H1 (cell line): ENCODE data around the gene ZDHHC11B. TPM values are rescaled to one million over a fixed set of nuclear protein-coding genes. Genes with fewer than 3 reads are reported as not detected.
"Not testable (repeated sequence)": the region's sequence is repeated elsewhere in the genome, so short reads cannot be mapped to it uniquely, and the experiment has no call there.

Experiments used
- CTCF ChIA-PET: fragments of 300-600 bp; sonication (Branson Sonifier 250); formaldehyde crosslinking; loops from one replicate; lab custom pipeline; 2021; ENCODE audit not compliant: partially characterized antibody; lab: Charles Lee
- POLR2A ChIA-PET: fragments of 300-600 bp; sonication (Branson Sonifier 250); formaldehyde crosslinking; loops from one replicate; lab custom pipeline; 2021; ENCODE audit warnings: inconsistent platforms; ENCODE audit not compliant: partially characterized antibody; lab: Charles Lee
- DNase-seq, 2 experiments: peaks; one replicate each; pipeline versions ENCODE4 v3.0.0 to v3.0.0-alpha.2; 2010 to 2022; ENCODE audit warnings: low spot score in 2 of 2, low read depth in 1 of 2, mixed read lengths in 1 of 2
- FAIRE-seq: peaks from 2 replicates; lab custom pipeline; 2011; peaks lifted over from hg19 to GRCh38; lab: Jason Lieb, UNC
- H2AFZ ChIP-seq: 2 replicates; pipeline ENCODE4 v1.8.1; 2012; ENCODE audit warnings: low read length, inconsistent platforms
- H2AK5ac ChIP-seq: 2 replicates; pipeline ENCODE4 v1.6.1; 2013; ENCODE audit warnings: low read depth, low read length
- H2BK120ac ChIP-seq: replicated peaks from 2 replicates; pipeline ENCODE3; 2013; ENCODE audit warnings: low read depth, low read length, inconsistent platforms
- H2BK12ac ChIP-seq: 2 replicates; pipeline ENCODE4 v1.6.1; 2013; ENCODE audit warnings: low read depth, low read length
- H2BK15ac ChIP-seq: 2 replicates; pipeline ENCODE4 v1.6.1; 2013; ENCODE audit warnings: low read length
- H2BK20ac ChIP-seq: 2 replicates; pipeline ENCODE4 v1.6.1; 2013; ENCODE audit warnings: low read length
- H2BK5ac ChIP-seq: 2 replicates; pipeline ENCODE4 v1.6.1; 2013; ENCODE audit warnings: low read depth, low read length
- H3K14ac ChIP-seq: 2 replicates; pipeline ENCODE4 v1.6.1; 2013; ENCODE audit warnings: inconsistent platforms; ENCODE audit not compliant: insufficient read length
- H3K18ac ChIP-seq: 2 replicates; pipeline ENCODE4 v1.6.1; 2013; ENCODE audit warnings: low read length; ENCODE audit errors: extremely low read depth
- H3K23ac ChIP-seq: 2 replicates; pipeline ENCODE4 v1.6.1; 2013; ENCODE audit warnings: inconsistent platforms; ENCODE audit not compliant: insufficient read length
- H3K23me2 ChIP-seq: 2 replicates; pipeline ENCODE4 v1.6.1; 2013; ENCODE audit warnings: low read depth, low read length
- H3K27ac ChIP-seq: 2 replicates; pipeline ENCODE4 v1.6.1; 2011; ENCODE audit warnings: low read depth, low read length, inconsistent platforms
- H3K27me3 ChIP-seq, 4 experiments: replicated peaks in 1 of 4; 1 replicate in 1 of 4; 2 replicates in 3 of 4; pipeline versions ENCODE4 v1.6.1 to v1.8.1; 2011 to 2013; ENCODE audit warnings: low read length in 3 of 4, mild to moderate bottlenecking in 3 of 4, inconsistent platforms in 2 of 4, mixed read lengths in 2 of 4, moderate library complexity in 1 of 4; ENCODE audit not compliant: control insufficient read depth in 3 of 4, insufficient read depth in 3 of 4; ENCODE audit errors: extremely low read depth in 1 of 4
- H3K36me3 ChIP-seq, 4 experiments: 2 replicates each; pipeline versions ENCODE4 v1.6.1 to v1.8.1; 2011 to 2013; ENCODE audit warnings: mild to moderate bottlenecking in 4 of 4, low read length in 3 of 4, moderate library complexity in 2 of 4, control low read depth in 1 of 4, inconsistent platforms in 1 of 4; ENCODE audit not compliant: insufficient read depth in 4 of 4, control insufficient read depth in 2 of 4
- H3K4ac ChIP-seq: replicated peaks from 2 replicates; pipeline ENCODE3; 2013; ENCODE audit warnings: low read length, low read depth, mixed read lengths, inconsistent platforms; ENCODE audit not compliant: insufficient read length
- H3K4me1 ChIP-seq, 4 experiments: replicated peaks in 1 of 4; 1 replicate in 1 of 4; 2 replicates in 3 of 4; pipeline versions ENCODE4 v1.6.1 to v1.8.1; 2011 to 2013; ENCODE audit warnings: low read length in 3 of 4, inconsistent platforms in 2 of 4, mixed read lengths in 1 of 4; ENCODE audit not compliant: insufficient read depth in 4 of 4, control insufficient read depth in 3 of 4
- H3K4me2 ChIP-seq, 2 experiments: 2 replicates each; pipeline versions ENCODE4 v1.6.1 to v1.8.1; 2011 to 2013; ENCODE audit warnings: low read depth in 2 of 2, low read length in 2 of 2, control low read depth in 1 of 2, inconsistent platforms in 1 of 2, mild to moderate bottlenecking in 1 of 2; ENCODE audit not compliant: insufficient read depth in 1 of 2
- H3K4me3 ChIP-seq, 4 experiments: fragments of 200-600, 300-600 bp in 1 of 4; sonication (generic), shearing (Covaris generic), sonication (Bioruptor Twin) in 1 of 4; 2 replicates each; pipeline versions ENCODE4 v1.5.1 to v1.8.1; 2011 to 2016; ENCODE audit warnings: low read length in 4 of 4, low read depth in 3 of 4, control low read depth in 2 of 4, inconsistent platforms in 2 of 4, mild to moderate bottlenecking in 2 of 4, mixed read lengths in 1 of 4, moderate library complexity in 1 of 4; ENCODE audit not compliant: insufficient read depth in 2 of 4; ENCODE audit errors: extremely low read depth in 1 of 4
- H3K56ac ChIP-seq: replicated peaks from 2 replicates; pipeline ENCODE3; 2013; ENCODE audit warnings: low read depth, mild to moderate bottlenecking, mixed read lengths, low read length, inconsistent platforms; ENCODE audit not compliant: insufficient read length
- H3K79me1 ChIP-seq: 2 replicates; pipeline ENCODE4 v1.6.1; 2013; ENCODE audit warnings: low read depth, low read length, control low read depth
- H3K79me2 ChIP-seq, 2 experiments: 2 replicates each; pipeline versions ENCODE4 v1.6.1 to v1.8.1; 2012 to 2013; ENCODE audit warnings: low read length in 2 of 2, mild to moderate bottlenecking in 2 of 2, inconsistent platforms in 1 of 2; ENCODE audit not compliant: insufficient read depth in 2 of 2, control insufficient read depth in 1 of 2
- H3K9ac ChIP-seq, 4 experiments: replicated peaks in 1 of 4; 1 replicate in 1 of 4; 2 replicates in 3 of 4; pipeline versions ENCODE4 v1.6.1 to v1.8.1; 2011 to 2013; ENCODE audit warnings: low read depth in 3 of 4, low read length in 3 of 4, control low read depth in 2 of 4, mild to moderate bottlenecking in 2 of 4, moderate library complexity in 2 of 4, inconsistent platforms in 1 of 4; ENCODE audit errors: extremely low read depth in 1 of 4
- H3K9me3 ChIP-seq, 2 experiments: 2 replicates each; pipeline versions ENCODE4 v1.6.1 to v1.8.1; 2012 to 2013; ENCODE audit warnings: mild to moderate bottlenecking in 2 of 2, moderate library complexity in 2 of 2, control low read depth in 1 of 2, inconsistent platforms in 1 of 2, low read depth in 1 of 2, low read length in 1 of 2, mixed read lengths in 1 of 2; ENCODE audit not compliant: insufficient read depth in 2 of 2
- H4K20me1 ChIP-seq, 2 experiments: replicated peaks in 1 of 2; 2 replicates each; pipeline versions ENCODE3 to v1.8.1; 2011 to 2013; ENCODE audit warnings: inconsistent platforms in 2 of 2, low read length in 2 of 2, mild to moderate bottlenecking in 1 of 2; ENCODE audit not compliant: insufficient read depth in 2 of 2, control insufficient read depth in 1 of 2
- H4K5ac ChIP-seq: 2 replicates; pipeline ENCODE4 v1.6.1; 2013; ENCODE audit warnings: low read length, low read depth, mixed read lengths, inconsistent platforms; ENCODE audit not compliant: insufficient read length
- H4K8ac ChIP-seq: 2 replicates; pipeline ENCODE4 v1.8.0; 2013; ENCODE audit warnings: mild to moderate bottlenecking, moderate library complexity, low read length, inconsistent platforms; ENCODE audit not compliant: insufficient read depth; ENCODE audit errors: extremely low read depth
- H4K91ac ChIP-seq: replicated peaks from 2 replicates; pipeline ENCODE3; 2013; ENCODE audit warnings: low read length, mixed read lengths, inconsistent platforms; ENCODE audit not compliant: insufficient read length
- ASH2L ChIP-seq: fragments of 200-600, 300-600 bp; sonication (generic); IDR thresholded peaks from one replicate; pipeline ENCODE4 v1.7.1; 2017; ENCODE audit warnings: low read length
- E2F6 ChIP-seq: IDR thresholded peaks from 2 replicates; pipeline ENCODE4 v1.6.1; 2012; ENCODE audit warnings: inconsistent platforms
- KDM4A ChIP-seq: IDR thresholded peaks from one replicate; pipeline ENCODE4 v1.7.1; 2012; ENCODE audit warnings: low read depth, mild to moderate bottlenecking, moderate library complexity, low read length, inconsistent platforms; ENCODE audit not compliant: severe bottlenecking
- NRF1 ChIP-seq: IDR thresholded peaks from 2 replicates; pipeline ENCODE4 v1.6.1; 2011; ENCODE audit warnings: mild to moderate bottlenecking, low read depth, low read length, improper control_type of control experiment
- RAD21 ChIP-seq, 2 experiments: IDR thresholded peaks in 1 of 2; conservative IDR thresholded peaks in 1 of 2; 2 replicates each; pipeline ENCODE4 v1.6.1; 2011; ENCODE audit warnings: low read depth in 2 of 2, low read length in 2 of 2, improper control_type of control experiment in 1 of 2, inconsistent platforms in 1 of 2, mild to moderate bottlenecking in 1 of 2, moderate library complexity in 1 of 2
- RBBP5 ChIP-seq: IDR thresholded peaks from 2 replicates; pipeline ENCODE4 v1.7.1; 2012; ENCODE audit warnings: low read depth, mild to moderate bottlenecking, inconsistent platforms, low read length, moderate library complexity, borderline replicate concordance
- SUZ12 ChIP-seq: fragments of 200-600 bp; sonication (generic); IDR thresholded peaks from 2 replicates; pipeline ENCODE4 v1.6.1; 2012; ENCODE audit warnings: mild to moderate bottlenecking, inconsistent platforms, low read length, moderate library complexity, mixed read lengths
- WGBS, 2 experiments: shearing (Covaris generic) in 1 of 2; methylation state at CpG; one replicate each; pipeline versions ENCODE4 v1.1.6 to v1.1.7; 2013 to 2015; ENCODE audit warnings: low lambda C conversion rate in 2 of 2, mixed read lengths in 2 of 2, inconsistent platforms in 1 of 2, low coverage in 1 of 2, missing lambda C conversion rate in 1 of 2; ENCODE audit not compliant: insufficient replicate concordance in 2 of 2, insufficient coverage in 1 of 2, insufficient read length in 1 of 2; ENCODE audit errors: extremely low coverage in 1 of 2, missing lambda C conversion rate in 1 of 2; 5-methylcytosine and 5-hydroxymethylcytosine counted together
- long read RNA-seq, 2 experiments: library from RNA in 1 of 2; library from capped mRNA in 1 of 2; stranded (forward); transcript quantifications; one replicate each; pipeline ENCODE4 v2.0.0, GENCODE V29; 2021; ENCODE audit warnings: inconsistent platforms in 1 of 2
- polyA minus RNA-seq, 3 experiments: library from RNA; depleted of rRNA, polyadenylated mRNA; stranded (reverse); fragments of >200 nt; gene quantifications; 1 replicate in 2 of 3; 2 replicates in 1 of 3; pipeline ENCODE4 v1.2.3, GENCODE V29; 2011
- polyA plus RNA-seq, 7 experiments: library from polyadenylated mRNA; depleted of rRNA in 3 of 7; stranded (reverse) in 5 of 7; unstranded in 2 of 7; fragments of >200 nt in 5 of 7; fragments of 200-250 nt in 2 of 7; gene quantifications; 1 replicate in 5 of 7; 2 replicates in 1 of 7; 4 replicates in 1 of 7; pipeline versions ENCODE4 v1.2.1 to v1.2.3, GENCODE V29; 2011 to 2013; ENCODE audit warnings: missing spikeins in 2 of 7, mixed read lengths in 2 of 7
- total RNA-seq: library from RNA; stranded (reverse); fragmentation: NEBNext Ultra II Directional; extraction: Animal tissue kit (Norgen Biotek cat#: 25700); gene quantifications from 2 replicates; pipeline ENCODE4 v1.2.1, GENCODE V29; 2021
- TF ChIP-seq, protein P1 (sequence below): IDR thresholded peaks from 2 replicates; pipeline ENCODE4 v1.6.1; 2012; ENCODE audit warnings: inconsistent platforms

Gene ZDHHC11B
- 1.9 and 2.5 TPM in 2 replicates for total RNA-seq
- polyA plus RNA-seq (2011; rRNA removed) = 0.29 and 0.57 TPM in 2 replicates
- 0.36 TPM for polyA plus RNA-seq (2011; cell fraction: cytosol; rRNA removed)
- 2.7 TPM for polyA plus RNA-seq (2011; cell fraction: nucleus; rRNA removed)
- polyA plus RNA-seq (2012, experiment 1 of 2) = 0.84 to 1.5 TPM (median 1.4 TPM) in 4 replicates
- 0.24 TPM for polyA plus RNA-seq (2012, experiment 2 of 2)
- polyA plus RNA-seq (2013, experiment 1 of 2) = 0.79 TPM
- 0.55 TPM for polyA plus RNA-seq (2013, experiment 2 of 2)
- polyA minus RNA-seq (2011; rRNA and poly(A)+ RNA removed) = 0.85 and 1.1 TPM in 2 replicates
- polyA minus RNA-seq (2011; cell fraction: cytosol; rRNA and poly(A)+ RNA removed) = 1.3 TPM
- 1.6 TPM for polyA minus RNA-seq (2011; cell fraction: nucleus; rRNA and poly(A)+ RNA removed)
- long read RNA-seq, experiment 1 = 0 reads
- long read RNA-seq, experiment 2 = 0 reads

DNA sequence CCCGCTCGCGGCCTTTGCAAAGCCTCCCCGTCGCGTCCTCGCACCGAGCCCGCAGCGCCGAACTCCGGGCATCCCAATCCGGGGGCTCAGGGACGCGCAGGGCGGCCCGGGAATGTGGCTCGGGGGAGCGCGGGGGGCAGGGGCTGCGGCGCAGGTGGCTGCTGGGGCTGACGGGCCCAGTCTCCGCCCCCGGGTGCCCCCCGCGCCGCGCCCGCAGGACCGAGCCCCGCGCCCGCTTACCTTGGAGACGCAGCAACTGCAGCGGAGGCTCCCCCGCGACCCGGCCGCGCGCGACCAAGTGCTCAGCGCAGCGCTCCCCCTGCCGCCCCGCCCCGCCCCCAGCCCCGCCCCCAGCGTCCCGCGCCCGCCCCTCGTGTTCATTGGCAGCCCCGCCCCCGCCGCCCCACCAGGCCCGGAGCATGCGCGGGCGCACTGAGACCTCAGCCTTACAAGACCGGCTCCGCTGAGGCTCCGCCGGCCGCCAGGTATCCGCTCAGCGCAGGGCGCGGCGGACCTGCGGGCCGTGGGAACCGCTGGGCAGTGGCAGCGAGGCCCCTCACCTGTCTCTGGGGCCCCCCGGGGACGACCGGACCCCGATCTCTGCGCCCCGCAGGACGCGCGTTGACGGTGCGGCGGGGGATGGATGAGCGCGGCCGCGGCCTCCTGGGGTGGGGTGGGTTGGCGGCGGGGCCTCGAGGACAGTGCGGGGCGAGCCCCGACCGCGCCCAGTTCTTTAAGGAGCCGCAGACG, at the start of gene ZDHHC11B:
ZDHHC11B (minus strand) TSS at position 302 of the 750 bp plus-strand sequence. CDS start 17,810 bp downstream, outside the sequence.
- H3K4me1 ChIP-seq, H3K56ac ChIP-seq, H3K27ac ChIP-seq, H2BK15ac ChIP-seq, H2AK5ac ChIP-seq, CTCF ChIA-PET, H3K14ac ChIP-seq, H3K36me3 ChIP-seq, H2BK20ac ChIP-seq, H4K20me1 ChIP-seq, FAIRE-seq, H3K23ac ChIP-seq, H3K9ac ChIP-seq, H4K91ac ChIP-seq, H3K79me2 ChIP-seq, H3K4ac ChIP-seq, H3K79me1 ChIP-seq, H3K18ac ChIP-seq, H2BK12ac ChIP-seq, H2BK120ac ChIP-seq, H4K5ac ChIP-seq, POLR2A ChIA-PET, H2BK5ac ChIP-seq: not testable (repeated sequence)
- peak within 1 kb of the TSS; percentile 44 to 78 (median 49) for H3K4me3 ChIP-seq
- DNase-seq = peak; percentile 50 to 96
- peak within 1 kb of the TSS; percentile 68 for H4K8ac ChIP-seq
- H2AFZ ChIP-seq = peak within 1 kb of the TSS; percentile 56; the same call in 1 of the 2 replicates
- peaks cover 14% of the 10 kb centered on the region; the same call in 1 of the 2 replicates for H3K23me2 ChIP-seq
- 2% methylated on average over 52 of the region's 101 CpGs; no CpG with 5 or more reads in 1 of the 2 experiments for WGBS, 2 experiments
- H3K4me2 ChIP-seq = peak within 1 kb of the TSS; percentile 67 to 79
- peaks cover 9 to 18% (median 15%) of the 10 kb centered on the region in 4 experiments for H3K27me3 ChIP-seq
- H3K9me3 ChIP-seq = peaks cover 8 to 16% of the 10 kb centered on the region in 2 experiments; a peak in 3 of 4 replicates
- TF ChIP-seq, protein P1, sequence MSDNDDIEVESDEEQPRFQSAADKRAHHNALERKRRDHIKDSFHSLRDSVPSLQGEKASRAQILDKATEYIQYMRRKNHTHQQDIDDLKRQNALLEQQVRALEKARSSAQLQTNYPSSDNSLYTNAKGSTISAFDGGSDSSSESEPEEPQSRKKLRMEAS = peak; percentile 83
- TF ChIP-seq ASH2L = peak; percentile 51
- peak; percentile 12; the same call in 1 of the 2 replicates for TF ChIP-seq SUZ12
- peak; percentile 32; the same call in 1 of the 2 replicates for TF ChIP-seq E2F6
- TF ChIP-seq RAD21 (IDR thresholded peaks at IDR 0.05 in 1 of 2, conservative IDR thresholded peaks at IDR 0.05 in 1 of 2; ENCODE audit: low read depth in 2 of 2, low read length in 2 of 2) = peak in 1 of 2 experiments; percentile 2; a peak in 1 of 4 replicates
- peak; percentile 77 for TF ChIP-seq KDM4A
- peak; percentile 79 for TF ChIP-seq NRF1
- 0 out of 2 replicates have a peak, but pooled peaks have one; percentile 28 for TF ChIP-seq RBBP5
